ENCODE results near the gene PSAPL1.

Gene PSAPL1

GRCh38 chr4:7448036-7448435 is 13.3 kb upstream of the PSAPL1 start:
- TF ChIP-seq TAF1 (IDR thresholded peaks at IDR 0.05; ENCODE audit: low read depth): no peak
- no peak for TF ChIP-seq RAD21 (IDR thresholded peaks at IDR 0.05; ENCODE audit: low read depth)
- TF ChIP-seq, protein P1, sequence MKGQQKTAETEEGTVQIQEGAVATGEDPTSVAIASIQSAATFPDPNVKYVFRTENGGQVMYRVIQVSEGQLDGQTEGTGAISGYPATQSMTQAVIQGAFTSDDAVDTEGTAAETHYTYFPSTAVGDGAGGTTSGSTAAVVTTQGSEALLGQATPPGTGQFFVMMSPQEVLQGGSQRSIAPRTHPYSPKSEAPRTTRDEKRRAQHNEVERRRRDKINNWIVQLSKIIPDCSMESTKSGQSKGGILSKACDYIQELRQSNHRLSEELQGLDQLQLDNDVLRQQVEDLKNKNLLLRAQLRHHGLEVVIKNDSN (IDR thresholded peaks at IDR 0.05): no peak
- no peak for TF ChIP-seq FOXM1 (IDR thresholded peaks at IDR 0.05; ENCODE audit: borderline replicate concordance, low read depth)
- TF ChIP-seq TCF12 (IDR thresholded peaks at IDR 0.05; ENCODE audit: low read depth): no peak
- TF ChIP-seq CREB1 (IDR thresholded peaks at IDR 0.05; ENCODE audit: low read depth): no peak
- no peak for TF ChIP-seq ZBTB7A (IDR thresholded peaks at IDR 0.05; ENCODE audit: low read depth)
- TF ChIP-seq, protein P2, sequence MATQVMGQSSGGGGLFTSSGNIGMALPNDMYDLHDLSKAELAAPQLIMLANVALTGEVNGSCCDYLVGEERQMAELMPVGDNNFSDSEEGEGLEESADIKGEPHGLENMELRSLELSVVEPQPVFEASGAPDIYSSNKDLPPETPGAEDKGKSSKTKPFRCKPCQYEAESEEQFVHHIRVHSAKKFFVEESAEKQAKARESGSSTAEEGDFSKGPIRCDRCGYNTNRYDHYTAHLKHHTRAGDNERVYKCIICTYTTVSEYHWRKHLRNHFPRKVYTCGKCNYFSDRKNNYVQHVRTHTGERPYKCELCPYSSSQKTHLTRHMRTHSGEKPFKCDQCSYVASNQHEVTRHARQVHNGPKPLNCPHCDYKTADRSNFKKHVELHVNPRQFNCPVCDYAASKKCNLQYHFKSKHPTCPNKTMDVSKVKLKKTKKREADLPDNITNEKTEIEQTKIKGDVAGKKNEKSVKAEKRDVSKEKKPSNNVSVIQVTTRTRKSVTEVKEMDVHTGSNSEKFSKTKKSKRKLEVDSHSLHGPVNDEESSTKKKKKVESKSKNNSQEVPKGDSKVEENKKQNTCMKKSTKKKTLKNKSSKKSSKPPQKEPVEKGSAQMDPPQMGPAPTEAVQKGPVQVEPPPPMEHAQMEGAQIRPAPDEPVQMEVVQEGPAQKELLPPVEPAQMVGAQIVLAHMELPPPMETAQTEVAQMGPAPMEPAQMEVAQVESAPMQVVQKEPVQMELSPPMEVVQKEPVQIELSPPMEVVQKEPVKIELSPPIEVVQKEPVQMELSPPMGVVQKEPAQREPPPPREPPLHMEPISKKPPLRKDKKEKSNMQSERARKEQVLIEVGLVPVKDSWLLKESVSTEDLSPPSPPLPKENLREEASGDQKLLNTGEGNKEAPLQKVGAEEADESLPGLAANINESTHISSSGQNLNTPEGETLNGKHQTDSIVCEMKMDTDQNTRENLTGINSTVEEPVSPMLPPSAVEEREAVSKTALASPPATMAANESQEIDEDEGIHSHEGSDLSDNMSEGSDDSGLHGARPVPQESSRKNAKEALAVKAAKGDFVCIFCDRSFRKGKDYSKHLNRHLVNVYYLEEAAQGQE (IDR thresholded peaks at IDR 0.05; ENCODE audit: low read depth): no peak

DNA sequence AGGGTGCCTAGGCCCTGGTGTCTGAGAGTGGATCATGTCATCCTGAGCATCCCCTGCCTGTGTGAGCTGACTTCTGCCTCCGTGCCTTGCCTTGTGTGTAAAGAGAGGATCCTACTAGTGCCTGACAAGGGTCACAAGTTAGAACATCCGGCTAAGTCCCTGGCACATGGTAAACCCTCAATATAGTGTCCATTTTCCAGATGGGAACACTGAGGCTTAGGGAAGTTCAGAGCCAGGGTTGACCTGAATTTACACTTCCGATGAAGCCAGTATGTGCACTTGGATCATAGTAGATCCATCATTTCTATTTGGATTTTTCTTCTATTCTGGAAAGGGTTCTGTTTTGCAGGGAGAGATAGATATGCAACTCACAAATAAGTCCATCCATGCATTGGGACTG is 12.5 kb upstream of the PSAPL1 start:
- TF ChIP-seq EGR1 (IDR thresholded peaks at IDR 0.05): no peak
- TF ChIP-seq, protein P2 (IDR thresholded peaks at IDR 0.05; ENCODE audit: low read depth): no peak
- TF ChIP-seq TAF1 (IDR thresholded peaks at IDR 0.05; ENCODE audit: low read depth): no peak
- TF ChIP-seq EP300 (IDR thresholded peaks at IDR 0.05; ENCODE audit: borderline replicate concordance): no peak
- no peak for TF ChIP-seq TEAD4 (IDR thresholded peaks at IDR 0.05)
- no peak for TF ChIP-seq RAD21 (IDR thresholded peaks at IDR 0.05; ENCODE audit: low read depth)
- no peak for TF ChIP-seq TCF12 (IDR thresholded peaks at IDR 0.05; ENCODE audit: low read depth)
- no peak for TF ChIP-seq NFIC (IDR thresholded peaks at IDR 0.05)
- TF ChIP-seq CREB1 (IDR thresholded peaks at IDR 0.05; ENCODE audit: low read depth): no peak

GRCh38 chr4:7444731-7445130 is 10.0 kb upstream of the PSAPL1 start:
- no peak for TF ChIP-seq NFIC (IDR thresholded peaks at IDR 0.05)
- TF ChIP-seq, protein P1 (IDR thresholded peaks at IDR 0.05): no peak
- no peak for TF ChIP-seq RAD21 (IDR thresholded peaks at IDR 0.05; ENCODE audit: low read depth)
- TF ChIP-seq FOXM1 (IDR thresholded peaks at IDR 0.05; ENCODE audit: borderline replicate concordance, low read depth): no peak
- TF ChIP-seq, protein P2 (IDR thresholded peaks at IDR 0.05; ENCODE audit: low read depth): no peak
- no peak for TF ChIP-seq EGR1 (IDR thresholded peaks at IDR 0.05)
- no peak for TF ChIP-seq ZBTB7A (IDR thresholded peaks at IDR 0.05; ENCODE audit: low read depth)
- no peak for TF ChIP-seq EP300 (IDR thresholded peaks at IDR 0.05; ENCODE audit: borderline replicate concordance)
- no peak for TF ChIP-seq TEAD4 (IDR thresholded peaks at IDR 0.05)
- TF ChIP-seq TCF12 (IDR thresholded peaks at IDR 0.05; ENCODE audit: low read depth): no peak
- TF ChIP-seq CREB1 (IDR thresholded peaks at IDR 0.05; ENCODE audit: low read depth): no peak
- no peak for TF ChIP-seq MAX (IDR thresholded peaks at IDR 0.05)
- TF ChIP-seq TAF1 (IDR thresholded peaks at IDR 0.05; ENCODE audit: low read depth): no peak
- TF ChIP-seq YY1 (IDR thresholded peaks at IDR 0.05; ENCODE audit: low read depth): no peak
- no peak for TF ChIP-seq CEBPB (IDR thresholded peaks at IDR 0.05)

DNA sequence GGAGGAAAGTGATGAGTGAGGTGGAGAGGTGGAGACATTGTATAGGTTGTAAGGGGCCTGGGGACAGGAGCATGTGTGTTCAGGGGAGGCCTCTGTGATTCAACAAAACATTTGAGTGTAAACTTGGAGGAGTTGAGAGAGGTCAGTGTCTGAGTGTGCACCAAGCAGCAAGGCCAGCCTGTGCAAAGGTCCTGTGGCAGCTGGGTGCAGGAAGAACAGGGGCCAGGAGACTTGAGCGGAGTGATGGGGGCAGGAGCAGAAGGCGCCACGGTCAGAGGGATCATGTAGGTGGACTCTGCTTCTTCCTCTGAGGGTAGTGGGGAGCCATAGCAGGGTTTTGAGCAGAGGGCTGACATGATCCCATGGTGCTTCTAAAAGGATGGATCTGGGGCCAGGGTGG is 9.6 kb upstream of the PSAPL1 start:
- TF ChIP-seq, protein P1 (IDR thresholded peaks at IDR 0.05): no peak
- TF ChIP-seq YY1 (IDR thresholded peaks at IDR 0.05; ENCODE audit: low read depth) (no peak), FOXM1 (IDR thresholded peaks at IDR 0.05; ENCODE audit: borderline replicate concordance, low read depth) (no peak)
- TF ChIP-seq, protein P2 (IDR thresholded peaks at IDR 0.05; ENCODE audit: low read depth): no peak
